Brain microvascular endothelial cell (primary cell): ENCODE data around the gene HNF1A.
"Not testable (repeated sequence)": the region's sequence is repeated elsewhere in the genome, so short reads cannot be mapped to it uniquely, and the experiment has no call there.

Source experiments
- DNase-seq: peaks from one replicate; pipeline ENCODE4 v3.0.0-alpha.2; 2020
- H3K27ac ChIP-seq: fragments of 250-450 bp; sonication (Bioruptor Pico); 2 replicates; pipeline ENCODE4 v1.5.1; 2020; ENCODE audit warnings: mild to moderate bottlenecking, moderate library complexity
- H3K27me3 ChIP-seq: fragments of 250-450 bp; sonication (Bioruptor Pico); replicated peaks from 2 replicates; pipeline ENCODE4 v1.5.1; 2020; ENCODE audit warnings: mild to moderate bottlenecking
- H3K36me3 ChIP-seq: fragments of 250-450 bp; sonication (Bioruptor Pico); replicated peaks from 2 replicates; pipeline ENCODE4 v1.5.1; 2020; ENCODE audit warnings: mild to moderate bottlenecking
- H3K4me3 ChIP-seq: 2 replicates; pipeline ENCODE4 v1.5.1; 2011; ENCODE audit warnings: low read depth, mild to moderate bottlenecking, control low read depth, low read length, moderate library complexity
- in situ Hi-C: cut with HindIII; loops from 2 replicates; pipeline ENCODE4 v1.10.0; 2017; ENCODE audit warnings: low sequenced_read_pairs, low pct_ligation_motif_present
- TF ChIP-seq, protein P1 (sequence below): IDR thresholded peaks from 2 replicates; pipeline ENCODE4 v1.5.1; 2011; ENCODE audit warnings: low read depth, mild to moderate bottlenecking, moderate library complexity, low read length, control low read depth, inconsistent platforms; ENCODE audit errors: missing control alignments

Gene HNF1A

DNA sequence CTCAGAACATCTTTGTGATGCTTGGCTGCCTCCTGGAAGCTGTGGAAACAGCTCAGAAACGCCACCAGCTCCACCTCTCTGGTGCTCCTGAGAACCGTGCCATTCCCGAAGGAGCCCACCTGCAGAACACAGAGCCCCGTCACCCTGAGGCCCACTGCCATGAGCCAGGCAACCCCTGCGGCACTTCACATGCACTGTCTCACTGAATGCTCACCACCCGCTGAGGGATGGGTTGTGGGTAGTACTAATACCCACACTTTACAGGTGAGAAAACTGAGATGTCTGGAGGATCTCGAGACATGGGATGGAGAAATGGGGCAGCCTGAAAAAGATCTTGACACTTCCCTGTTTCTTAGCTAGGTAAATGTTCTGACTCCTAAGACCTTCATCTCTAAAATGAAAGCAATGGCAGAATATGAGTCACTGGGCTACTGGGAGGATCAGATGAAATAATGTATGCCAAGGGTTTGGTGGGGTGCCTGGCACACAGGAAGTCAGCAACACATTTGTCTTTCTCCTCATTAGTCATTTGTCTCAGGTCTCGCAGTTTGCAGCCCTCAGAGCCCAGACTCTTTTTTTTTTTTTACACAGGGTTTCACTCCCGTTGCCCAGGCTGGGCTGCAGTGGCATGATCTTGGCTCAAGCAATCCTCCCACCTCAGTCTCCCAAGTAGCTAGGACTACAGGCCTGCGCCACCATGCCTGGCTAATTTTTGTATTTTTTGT lies 55.4 kb downstream of the HNF1A start:
- in situ Hi-C loops, result no loop called here
- Histone ChIP-seq H3K27ac (no peak overlapping the region), H3K36me3 (no peaks in the 10 kb centered on the region), H3K27me3 (no peaks in the 10 kb centered on the region), H3K4me3 (no peak overlapping the region)
- no peak for DNase-seq
- TF ChIP-seq, protein P1, sequence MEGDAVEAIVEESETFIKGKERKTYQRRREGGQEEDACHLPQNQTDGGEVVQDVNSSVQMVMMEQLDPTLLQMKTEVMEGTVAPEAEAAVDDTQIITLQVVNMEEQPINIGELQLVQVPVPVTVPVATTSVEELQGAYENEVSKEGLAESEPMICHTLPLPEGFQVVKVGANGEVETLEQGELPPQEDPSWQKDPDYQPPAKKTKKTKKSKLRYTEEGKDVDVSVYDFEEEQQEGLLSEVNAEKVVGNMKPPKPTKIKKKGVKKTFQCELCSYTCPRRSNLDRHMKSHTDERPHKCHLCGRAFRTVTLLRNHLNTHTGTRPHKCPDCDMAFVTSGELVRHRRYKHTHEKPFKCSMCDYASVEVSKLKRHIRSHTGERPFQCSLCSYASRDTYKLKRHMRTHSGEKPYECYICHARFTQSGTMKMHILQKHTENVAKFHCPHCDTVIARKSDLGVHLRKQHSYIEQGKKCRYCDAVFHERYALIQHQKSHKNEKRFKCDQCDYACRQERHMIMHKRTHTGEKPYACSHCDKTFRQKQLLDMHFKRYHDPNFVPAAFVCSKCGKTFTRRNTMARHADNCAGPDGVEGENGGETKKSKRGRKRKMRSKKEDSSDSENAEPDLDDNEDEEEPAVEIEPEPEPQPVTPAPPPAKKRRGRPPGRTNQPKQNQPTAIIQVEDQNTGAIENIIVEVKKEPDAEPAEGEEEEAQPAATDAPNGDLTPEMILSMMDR, result no peak

DNA sequence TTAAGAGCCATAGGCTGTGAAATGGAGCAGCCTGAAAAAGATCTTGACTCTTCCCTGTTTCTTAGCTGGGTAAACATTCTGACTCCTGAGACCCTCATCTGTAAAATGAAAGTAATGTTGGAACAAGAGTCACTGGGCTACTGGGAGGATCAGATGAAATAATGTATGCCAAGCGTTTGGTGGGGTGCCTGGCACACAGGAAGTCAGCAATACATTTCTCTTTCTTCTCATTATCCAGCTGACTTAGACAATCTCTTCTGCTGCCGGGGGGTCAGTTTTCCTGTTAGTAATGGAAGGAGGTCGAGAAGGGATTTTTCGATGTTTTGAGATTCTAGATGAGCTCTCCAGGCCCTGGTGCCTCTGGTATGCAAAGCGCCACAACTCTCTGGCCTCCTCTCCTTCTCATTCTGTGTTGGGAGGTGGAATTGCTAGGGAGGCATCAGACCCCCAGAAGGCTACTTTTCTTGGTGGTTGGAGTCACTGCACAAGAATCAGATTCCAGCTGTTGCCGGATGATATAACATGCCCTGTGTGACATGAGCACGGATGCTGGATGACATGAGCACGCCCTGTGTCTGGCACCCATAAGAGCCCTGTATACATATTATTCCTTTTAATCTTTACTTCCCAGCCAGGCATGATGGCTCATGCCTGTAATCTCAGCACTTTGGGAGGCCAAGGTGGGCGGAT lies 56.4 kb downstream of the HNF1A start:
- H3K27ac ChIP-seq, result no peak overlapping the region
- TF ChIP-seq, protein P1, result no peak

DNA sequence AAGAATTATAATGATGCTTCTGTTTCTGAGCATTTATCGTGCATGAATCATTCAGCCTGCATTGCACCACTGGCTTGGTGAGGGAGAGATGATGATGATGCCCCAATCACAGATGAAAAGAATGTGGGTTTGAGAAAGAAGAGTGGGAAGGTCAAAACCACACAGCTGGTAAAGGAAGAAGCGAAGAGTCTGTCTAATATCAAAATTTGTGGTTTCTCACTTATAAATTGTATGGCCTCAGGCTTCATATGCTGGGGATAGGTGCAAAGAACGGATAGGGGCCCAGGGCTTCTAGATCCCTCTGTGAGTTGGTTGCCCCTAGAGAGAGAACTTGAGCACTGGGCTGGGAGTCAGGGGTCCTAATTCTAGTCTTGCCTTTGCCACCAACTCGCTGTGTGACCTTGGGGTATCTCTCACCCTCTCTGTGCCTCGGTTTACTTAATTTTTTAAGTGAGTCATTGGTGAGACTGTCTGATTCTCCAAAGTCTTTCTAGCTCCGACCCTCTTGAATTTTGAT lies 58.5 kb downstream of the HNF1A start:
- no peaks in the 10 kb centered on the region for H3K27me3 ChIP-seq
- no peak overlapping the region for H3K4me3 ChIP-seq
- TF ChIP-seq, protein P1, result no peak
- in situ Hi-C loops, result no loop called here
- H3K27ac ChIP-seq, result no peak overlapping the region
- no peaks in the 10 kb centered on the region for H3K36me3 ChIP-seq
- DNase-seq, result peak; percentile 61

More for the DNA sequence above, 56.4 kb downstream of the HNF1A start:
- Histone ChIP-seq H3K27me3 (no peaks in the 10 kb centered on the region), H3K4me3 (no peak overlapping the region), H3K36me3 (no peaks in the 10 kb centered on the region)
- no peak for DNase-seq
- in situ Hi-C loops, result no loop called here

DNA sequence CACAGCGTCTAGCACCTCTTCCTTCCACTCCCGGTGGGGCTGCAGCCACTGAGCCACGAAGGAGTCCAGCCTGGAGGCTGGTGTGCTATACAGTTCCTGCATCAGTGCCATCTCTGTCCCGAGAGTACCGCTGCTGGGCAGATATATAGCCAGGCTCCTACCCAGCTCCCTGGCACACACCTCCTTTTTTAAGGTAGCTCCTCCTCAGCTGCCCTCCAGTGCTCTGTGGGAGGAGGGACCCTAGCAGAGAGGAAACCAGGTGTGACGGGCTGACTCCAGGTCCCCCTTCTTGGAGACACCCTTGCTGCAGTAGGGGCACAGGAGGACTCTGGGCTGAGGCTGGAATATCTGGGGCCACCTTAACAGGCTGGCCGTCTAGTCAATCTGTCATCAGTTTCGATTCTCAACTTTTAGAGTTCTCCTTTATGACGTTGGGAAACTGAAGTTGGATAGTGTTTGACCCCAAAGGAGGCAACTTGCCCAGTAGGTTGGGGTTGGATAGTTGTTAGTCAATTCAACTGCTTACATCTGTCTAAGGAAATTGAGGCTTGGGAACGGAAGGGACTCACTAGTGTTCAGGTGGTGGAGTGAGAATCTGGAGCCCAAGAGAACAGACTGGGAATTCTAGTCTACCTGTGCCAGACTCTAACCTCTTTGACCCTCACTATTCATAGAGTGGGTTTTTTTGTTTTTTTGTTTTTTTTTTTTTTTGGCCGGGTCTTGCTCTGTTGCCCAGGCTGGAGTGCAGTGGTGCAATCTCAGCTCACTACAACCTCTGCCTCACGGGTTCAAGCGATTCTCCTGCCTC lies 60.7 kb downstream of the HNF1A start, which contains the start of gene OASL:
OASL (minus strand) TSS at position 386 of the 808 bp plus-strand sequence; CDS start at position 111, 275 bp downstream.
- in situ Hi-C loops, result no loop called here
- TF ChIP-seq, protein P1, result no peak
- Histone ChIP-seq H3K27ac (no peak within 1 kb of the TSS), H3K4me3 (peak within 1 kb of the TSS; percentile 13), H3K36me3 (no peaks in the 10 kb centered on the region), H3K27me3 (no peaks in the 10 kb centered on the region)
- no peak for DNase-seq

DNA sequence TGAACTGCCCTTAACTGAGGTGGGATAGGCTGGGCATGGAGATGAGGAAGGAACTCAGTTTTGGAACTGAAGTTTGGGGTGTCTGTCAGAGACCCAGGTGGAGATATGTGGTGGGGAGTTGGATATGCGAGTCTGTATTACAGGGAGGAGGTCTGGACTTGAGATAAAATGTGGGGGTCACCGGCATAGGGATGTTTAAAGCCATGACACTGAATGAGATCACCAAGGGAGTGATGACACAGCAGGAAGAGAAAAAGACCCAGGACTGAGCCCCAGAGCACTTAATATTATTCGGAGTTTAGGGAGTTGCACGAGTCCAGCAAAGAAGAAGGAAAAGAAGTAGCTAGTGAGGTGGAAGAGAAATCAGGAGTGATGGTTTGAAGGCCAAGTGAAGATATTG lies 64.7 kb downstream of the HNF1A start:
- no peak for DNase-seq
- Histone ChIP-seq H3K4me3 (no peak overlapping the region), H3K36me3 (no peaks in the 10 kb centered on the region), H3K27me3 (no peaks in the 10 kb centered on the region), H3K27ac (no peak overlapping the region)
- TF ChIP-seq, protein P1, result no peak
- in situ Hi-C loops, result no loop called here

DNA sequence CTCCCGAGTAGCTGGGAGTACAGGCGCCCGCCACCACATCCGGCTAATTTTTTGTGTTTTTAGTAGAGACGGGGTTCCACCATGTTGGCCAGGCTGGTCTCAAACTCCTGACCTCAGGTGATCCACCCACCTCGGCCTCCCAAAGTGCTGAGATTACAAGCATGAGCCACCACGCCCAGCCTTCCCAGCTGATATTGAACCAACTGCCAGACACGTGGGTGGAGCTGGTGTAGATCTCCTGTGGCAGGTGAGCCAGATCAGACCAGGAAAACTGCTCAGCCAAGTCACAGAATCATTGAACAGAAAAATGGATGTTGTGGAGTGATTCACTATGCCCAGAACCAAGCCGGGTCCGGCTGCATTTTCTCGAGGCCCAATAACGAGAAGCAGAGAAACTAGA lies 69.1 kb downstream of the HNF1A start:
- DNase-seq, in situ Hi-C loops, H3K4me3 ChIP-seq, H3K36me3 ChIP-seq, H3K27ac ChIP-seq, H3K27me3 ChIP-seq: not testable (repeated sequence)
